ENCODE data around the gene DENND6B. TPM values are rescaled to one million over a fixed set of nuclear protein-coding genes. Genes with fewer than 3 reads are reported as not detected.

Gene DENND6B
- total and polyA plus RNA-seq, 4 donors, result 0.86 to 1.2 (median 1.1) TPM

DNA sequence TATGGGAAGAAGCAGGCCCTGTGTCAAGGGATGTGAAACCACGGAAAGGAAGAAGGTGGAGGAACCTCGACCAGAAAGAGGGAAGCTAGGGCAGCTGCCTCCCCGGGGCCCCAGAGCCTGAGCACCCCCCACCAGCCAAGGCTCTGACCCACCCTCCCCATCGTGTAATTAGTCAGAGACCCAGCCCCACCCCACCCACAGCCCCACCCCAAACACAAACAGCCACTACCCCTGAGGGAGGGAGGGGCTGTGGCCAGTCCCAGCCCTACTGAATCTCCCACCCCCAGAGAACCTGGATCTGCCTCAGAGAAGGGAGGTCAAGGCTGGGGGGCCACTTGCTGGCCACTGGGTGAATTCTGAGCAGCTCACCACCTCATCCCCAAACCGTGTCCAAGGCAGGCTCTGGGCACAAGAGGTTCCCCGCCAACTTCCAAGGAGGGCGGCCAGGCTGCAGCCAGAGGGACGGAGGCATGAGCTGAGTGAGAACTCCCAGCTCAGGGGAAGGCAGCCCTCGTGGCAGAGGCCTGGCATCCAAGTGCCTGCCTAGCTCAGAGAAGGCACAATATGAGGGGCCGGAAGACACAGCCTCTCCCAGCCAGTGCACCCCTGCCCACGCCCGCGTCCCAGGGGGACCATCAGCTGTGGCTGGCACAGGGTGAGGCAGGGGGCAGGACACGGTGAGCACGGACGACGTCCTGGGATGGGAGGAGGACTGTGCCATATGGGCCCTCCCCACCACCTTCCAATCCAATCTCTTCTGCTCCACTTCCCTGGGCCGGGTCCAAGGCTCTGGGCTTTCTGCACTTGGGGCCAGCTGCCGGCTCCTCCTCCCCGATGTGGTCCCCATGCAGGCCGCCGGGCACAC, 22.1 kb downstream of the DENND6B start:
- H3K27me3 ChIP-seq (ENCODE audit: control insufficient read depth in 4 of 4, insufficient read depth in 4 of 4, low read length in 3 of 4), result no peaks in the 10 kb centered on the region
- peak overlapping the region; percentile 85 to 90 for H3K27ac ChIP-seq (ENCODE audit: low read depth in 1 of 2, low read length in 2 of 2)
- peak overlapping the region in 1 of 2 donors; percentile 19 for H3K9ac ChIP-seq (ENCODE audit: low read depth in 1 of 2, low read length in 2 of 2)
- no peaks in the 10 kb centered on the region for H3K36me3 ChIP-seq (ENCODE audit: control insufficient read depth in 4 of 4, insufficient read depth in 3 of 4, low read depth in 1 of 4, low read length in 3 of 4)
- H3K4me1 ChIP-seq (ENCODE audit: control insufficient read depth in 4 of 4, insufficient read depth in 4 of 4, low read length in 3 of 4), result peaks cover 31 to 84% (median 52%) of the 10 kb centered on the region in 4 donors
- H3K4me3 ChIP-seq (ENCODE audit: low read depth in 1 of 3, low read length in 3 of 3), result peak overlapping the region in 1 of 3 donors; percentile 89
- H3K9me3 ChIP-seq (ENCODE audit: control insufficient read depth in 4 of 4, low read length in 3 of 4), result no peaks in the 10 kb centered on the region
- WGBS, result 62% methylated on average over 22 of the region's 22 CpGs
- no peak for DNase-seq (ENCODE audit: low spot score)
- TF ChIP-seq FOXA2 (IDR thresholded peaks at IDR 0.05), result no peak
- no peak for TF ChIP-seq TAF1 (conservative IDR thresholded peaks at IDR 0.05)
- no peak for TF ChIP-seq GABPA (IDR thresholded peaks at IDR 0.05 in 1 of 2, conservative IDR thresholded peaks at IDR 0.05 in 1 of 2)
- no peak for TF ChIP-seq HNF4A (conservative IDR thresholded peaks at IDR 0.05)
- TF ChIP-seq EGR1 (IDR thresholded peaks at IDR 0.05; ENCODE audit: low read depth in 2 of 2), result no peak
- no peak for TF ChIP-seq JUND (IDR thresholded peaks at IDR 0.05)
- TF ChIP-seq, protein P1, sequence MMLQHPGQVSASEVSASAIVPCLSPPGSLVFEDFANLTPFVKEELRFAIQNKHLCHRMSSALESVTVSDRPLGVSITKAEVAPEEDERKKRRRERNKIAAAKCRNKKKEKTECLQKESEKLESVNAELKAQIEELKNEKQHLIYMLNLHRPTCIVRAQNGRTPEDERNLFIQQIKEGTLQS (IDR thresholded peaks at IDR 0.05), result no peak
- TF ChIP-seq, protein P2, sequence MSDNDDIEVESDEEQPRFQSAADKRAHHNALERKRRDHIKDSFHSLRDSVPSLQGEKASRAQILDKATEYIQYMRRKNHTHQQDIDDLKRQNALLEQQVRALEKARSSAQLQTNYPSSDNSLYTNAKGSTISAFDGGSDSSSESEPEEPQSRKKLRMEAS (IDR thresholded peaks at IDR 0.05), result no peak
- no peak for TF ChIP-seq NR2F2 (IDR thresholded peaks at IDR 0.05)
- TF ChIP-seq, protein P3, sequence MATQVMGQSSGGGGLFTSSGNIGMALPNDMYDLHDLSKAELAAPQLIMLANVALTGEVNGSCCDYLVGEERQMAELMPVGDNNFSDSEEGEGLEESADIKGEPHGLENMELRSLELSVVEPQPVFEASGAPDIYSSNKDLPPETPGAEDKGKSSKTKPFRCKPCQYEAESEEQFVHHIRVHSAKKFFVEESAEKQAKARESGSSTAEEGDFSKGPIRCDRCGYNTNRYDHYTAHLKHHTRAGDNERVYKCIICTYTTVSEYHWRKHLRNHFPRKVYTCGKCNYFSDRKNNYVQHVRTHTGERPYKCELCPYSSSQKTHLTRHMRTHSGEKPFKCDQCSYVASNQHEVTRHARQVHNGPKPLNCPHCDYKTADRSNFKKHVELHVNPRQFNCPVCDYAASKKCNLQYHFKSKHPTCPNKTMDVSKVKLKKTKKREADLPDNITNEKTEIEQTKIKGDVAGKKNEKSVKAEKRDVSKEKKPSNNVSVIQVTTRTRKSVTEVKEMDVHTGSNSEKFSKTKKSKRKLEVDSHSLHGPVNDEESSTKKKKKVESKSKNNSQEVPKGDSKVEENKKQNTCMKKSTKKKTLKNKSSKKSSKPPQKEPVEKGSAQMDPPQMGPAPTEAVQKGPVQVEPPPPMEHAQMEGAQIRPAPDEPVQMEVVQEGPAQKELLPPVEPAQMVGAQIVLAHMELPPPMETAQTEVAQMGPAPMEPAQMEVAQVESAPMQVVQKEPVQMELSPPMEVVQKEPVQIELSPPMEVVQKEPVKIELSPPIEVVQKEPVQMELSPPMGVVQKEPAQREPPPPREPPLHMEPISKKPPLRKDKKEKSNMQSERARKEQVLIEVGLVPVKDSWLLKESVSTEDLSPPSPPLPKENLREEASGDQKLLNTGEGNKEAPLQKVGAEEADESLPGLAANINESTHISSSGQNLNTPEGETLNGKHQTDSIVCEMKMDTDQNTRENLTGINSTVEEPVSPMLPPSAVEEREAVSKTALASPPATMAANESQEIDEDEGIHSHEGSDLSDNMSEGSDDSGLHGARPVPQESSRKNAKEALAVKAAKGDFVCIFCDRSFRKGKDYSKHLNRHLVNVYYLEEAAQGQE (IDR thresholded peaks at IDR 0.05), result no peak
- TF ChIP-seq, protein P4, sequence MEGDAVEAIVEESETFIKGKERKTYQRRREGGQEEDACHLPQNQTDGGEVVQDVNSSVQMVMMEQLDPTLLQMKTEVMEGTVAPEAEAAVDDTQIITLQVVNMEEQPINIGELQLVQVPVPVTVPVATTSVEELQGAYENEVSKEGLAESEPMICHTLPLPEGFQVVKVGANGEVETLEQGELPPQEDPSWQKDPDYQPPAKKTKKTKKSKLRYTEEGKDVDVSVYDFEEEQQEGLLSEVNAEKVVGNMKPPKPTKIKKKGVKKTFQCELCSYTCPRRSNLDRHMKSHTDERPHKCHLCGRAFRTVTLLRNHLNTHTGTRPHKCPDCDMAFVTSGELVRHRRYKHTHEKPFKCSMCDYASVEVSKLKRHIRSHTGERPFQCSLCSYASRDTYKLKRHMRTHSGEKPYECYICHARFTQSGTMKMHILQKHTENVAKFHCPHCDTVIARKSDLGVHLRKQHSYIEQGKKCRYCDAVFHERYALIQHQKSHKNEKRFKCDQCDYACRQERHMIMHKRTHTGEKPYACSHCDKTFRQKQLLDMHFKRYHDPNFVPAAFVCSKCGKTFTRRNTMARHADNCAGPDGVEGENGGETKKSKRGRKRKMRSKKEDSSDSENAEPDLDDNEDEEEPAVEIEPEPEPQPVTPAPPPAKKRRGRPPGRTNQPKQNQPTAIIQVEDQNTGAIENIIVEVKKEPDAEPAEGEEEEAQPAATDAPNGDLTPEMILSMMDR (IDR thresholded peaks at IDR 0.05; ENCODE audit: low read depth, low read length, missing input control), result no peak
- TF ChIP-seq, protein P5, sequence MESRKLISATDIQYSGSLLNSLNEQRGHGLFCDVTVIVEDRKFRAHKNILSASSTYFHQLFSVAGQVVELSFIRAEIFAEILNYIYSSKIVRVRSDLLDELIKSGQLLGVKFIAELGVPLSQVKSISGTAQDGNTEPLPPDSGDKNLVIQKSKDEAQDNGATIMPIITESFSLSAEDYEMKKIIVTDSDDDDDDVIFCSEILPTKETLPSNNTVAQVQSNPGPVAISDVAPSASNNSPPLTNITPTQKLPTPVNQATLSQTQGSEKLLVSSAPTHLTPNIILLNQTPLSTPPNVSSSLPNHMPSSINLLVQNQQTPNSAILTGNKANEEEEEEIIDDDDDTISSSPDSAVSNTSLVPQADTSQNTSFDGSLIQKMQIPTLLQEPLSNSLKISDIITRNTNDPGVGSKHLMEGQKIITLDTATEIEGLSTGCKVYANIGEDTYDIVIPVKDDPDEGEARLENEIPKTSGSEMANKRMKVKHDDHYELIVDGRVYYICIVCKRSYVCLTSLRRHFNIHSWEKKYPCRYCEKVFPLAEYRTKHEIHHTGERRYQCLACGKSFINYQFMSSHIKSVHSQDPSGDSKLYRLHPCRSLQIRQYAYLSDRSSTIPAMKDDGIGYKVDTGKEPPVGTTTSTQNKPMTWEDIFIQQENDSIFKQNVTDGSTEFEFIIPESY (IDR thresholded peaks at IDR 0.05), result no peak
- no peak for TF ChIP-seq RXRA (IDR thresholded peaks at IDR 0.05)
- no peak for TF ChIP-seq HNF4G (IDR thresholded peaks at IDR 0.05)
- no peak for TF ChIP-seq FOXA1 (IDR thresholded peaks at IDR 0.05)
- no peak for TF ChIP-seq RAD21 (IDR thresholded peaks at IDR 0.05)
- TF ChIP-seq YY1 (IDR thresholded peaks at IDR 0.05), result no peak

Measured in liver (tissue), 9 donors.